H1 (cell line): ENCODE data around the gene ZNF764. TPM values are rescaled to one million over a fixed set of nuclear protein-coding genes. Genes with fewer than 3 reads are reported as not detected.

Experiments
- BCL11A ChIP-seq, 2 experiments: IDR thresholded peaks; one replicate each; pipeline ENCODE4 v1.6.1; 2011; ENCODE audit warnings: low read depth in 2 of 2, low read length in 2 of 2, mild to moderate bottlenecking in 2 of 2
- BRCA1 ChIP-seq: IDR thresholded peaks from 2 replicates; pipeline ENCODE4 v1.6.1; 2012; ENCODE audit warnings: low read depth, low read length, improper control_type of control experiment
- CBX8 ChIP-seq: fragments of 300-800, 300-1000 bp; sonication (generic); IDR thresholded peaks from 2 replicates; pipeline ENCODE4 v1.7.1; 2016; ENCODE audit warnings: low read depth, low read length, borderline replicate concordance
- CHD7 ChIP-seq: fragments of 300-600 bp; sonication (generic); IDR thresholded peaks from 2 replicates; pipeline ENCODE4 v1.7.1; 2012; ENCODE audit warnings: low read length, moderate library complexity, mild to moderate bottlenecking, inconsistent platforms; ENCODE audit not compliant: insufficient replicate concordance
- EP300 ChIP-seq, 2 experiments: IDR thresholded peaks; 1 replicate in 1 of 2; 2 replicates in 1 of 2; pipeline ENCODE4 v1.6.1; 2011 to 2012; ENCODE audit warnings: low read depth in 2 of 2, low read length in 2 of 2, mild to moderate bottlenecking in 2 of 2, borderline replicate concordance in 1 of 2, inconsistent platforms in 1 of 2, moderate library complexity in 1 of 2
- EZH2 ChIP-seq: fragments of 200-600 bp; sonication (generic); IDR thresholded peaks from 2 replicates; pipeline ENCODE4 v1.7.1; 2012; ENCODE audit warnings: low read depth, mild to moderate bottlenecking, moderate library complexity, low read length, inconsistent platforms; ENCODE audit not compliant: severe bottlenecking
- RAD21 ChIP-seq, 2 experiments: IDR thresholded peaks in 1 of 2; conservative IDR thresholded peaks in 1 of 2; 2 replicates each; pipeline ENCODE4 v1.6.1; 2011; ENCODE audit warnings: low read depth in 2 of 2, low read length in 2 of 2, improper control_type of control experiment in 1 of 2, inconsistent platforms in 1 of 2, mild to moderate bottlenecking in 1 of 2, moderate library complexity in 1 of 2
- RXRA ChIP-seq: IDR thresholded peaks from 2 replicates; pipeline ENCODE4 v1.6.1; 2011; ENCODE audit warnings: low read depth, mild to moderate bottlenecking, low read length, moderate library complexity; ENCODE audit not compliant: insufficient read depth
- SP1 ChIP-seq: IDR thresholded peaks from 2 replicates; pipeline ENCODE4 v1.6.1; 2011; ENCODE audit warnings: low read depth, low read length
- SP4 ChIP-seq: IDR thresholded peaks from 2 replicates; pipeline ENCODE4 v1.6.1; 2012; ENCODE audit warnings: low read length, inconsistent platforms
- TAF7 ChIP-seq: optimal IDR thresholded peaks from 2 replicates; pipeline ENCODE3; 2011; ENCODE audit warnings: low read depth, mild to moderate bottlenecking, inconsistent platforms, low read length, moderate library complexity, borderline replicate concordance
- TCF12 ChIP-seq: IDR thresholded peaks from 2 replicates; pipeline ENCODE4 v1.6.1; 2011; ENCODE audit warnings: low read depth, mild to moderate bottlenecking, low read length
- polyA plus RNA-seq, 7 experiments: library from polyadenylated mRNA; depleted of rRNA in 3 of 7; stranded (reverse) in 5 of 7; unstranded in 2 of 7; fragments of >200 nt in 5 of 7; fragments of 200-250 nt in 2 of 7; gene quantifications; 1 replicate in 5 of 7; 2 replicates in 1 of 7; 4 replicates in 1 of 7; pipeline versions ENCODE4 v1.2.1 to v1.2.3, GENCODE V29; 2011 to 2013; ENCODE audit warnings: missing spikeins in 2 of 7, mixed read lengths in 2 of 7
- total RNA-seq: library from RNA; stranded (reverse); fragmentation: NEBNext Ultra II Directional; extraction: Animal tissue kit (Norgen Biotek cat#: 25700); gene quantifications from 2 replicates; pipeline ENCODE4 v1.2.1, GENCODE V29; 2021

ZNF764 gene
- total and polyA plus RNA-seq, 2 of the 8 experiments (the other 6 are each of a cell fraction or from before 2014, with no cell fraction given), result 5.7 to 7.7 TPM

- no peak for TF ChIP-seq CHD7
- TF ChIP-seq EZH2, result no peak
- TF ChIP-seq CBX8, result no peak
- TF ChIP-seq RXRA, result no peak
- no peak for TF ChIP-seq EP300 (IDR thresholded peaks at IDR 0.05; ENCODE audit: borderline replicate concordance in 1 of 2, low read depth in 2 of 2, low read length in 2 of 2)
- TF ChIP-seq SP1, result no peak
- no peak for TF ChIP-seq SP4
- TF ChIP-seq RAD21 (IDR thresholded peaks at IDR 0.05 in 1 of 2, conservative IDR thresholded peaks at IDR 0.05 in 1 of 2; ENCODE audit: low read depth in 2 of 2, low read length in 2 of 2), result peak; percentile 55 to 59
- TF ChIP-seq BCL11A (IDR thresholded peaks at IDR 0.05; ENCODE audit: low read depth in 2 of 2, low read length in 2 of 2), result no peak
- no peak for TF ChIP-seq BRCA1
- no peak for TF ChIP-seq TAF7
- TF ChIP-seq TCF12, result no peak
Observed at GRCh38 chr16:30535777-30536190, 22.4 kb downstream of the ZNF764 start (continued).
